ENCODE measurements around the gene DST.
A peak's percentile ranks its signal among the peaks of the same experiment; 100 is the strongest.
"Not testable (repeated sequence)": the region's sequence is repeated elsewhere in the genome, so short reads cannot be mapped to it uniquely, and the experiment has no call there.

The DST gene

GRCh38 chr6:56515081-56515905 lies 127.4 kb downstream of the DST start:
- no peak for DNase-seq (ENCODE audit: low spot score)

GRCh38 chr6:56514395-56514794 lies 128.3 kb downstream of the DST start:
- DNase-seq (ENCODE audit: low spot score) = no peak

GRCh38 chr6:56513631-56514030 lies 129.1 kb downstream of the DST start:
- DNase-seq (ENCODE audit: low spot score) = no peak

- no peak for DNase-seq (ENCODE audit: low spot score)
Observed at GRCh38 chr6:56511591-56511990, 131.1 kb downstream of the DST start.

- DNase-seq (ENCODE audit: low spot score) = peak; percentile 65
Observed at GRCh38 chr6:56510984-56511531, 131.6 kb downstream of the DST start.

- no peak for DNase-seq (ENCODE audit: low spot score)
Observed at GRCh38 chr6:56509031-56509430, 133.7 kb downstream of the DST start.

- DNase-seq (ENCODE audit: low spot score) = peak; percentile 71
Observed at GRCh38 chr6:56507517-56507916, 135.2 kb downstream of the DST start.

- DNase-seq (ENCODE audit: low spot score) = no peak
Observed at GRCh38 chr6:56505512-56506260, 137.0 kb downstream of the DST start.

- DNase-seq (ENCODE audit: low spot score) = no peak
Observed at GRCh38 chr6:56501993-56502392, 140.7 kb downstream of the DST start.

- DNase-seq (ENCODE audit: low spot score) = no peak
Observed at GRCh38 chr6:56499095-56499494, 143.6 kb downstream of the DST start.

GRCh38 chr6:56497691-56498090 lies 145.0 kb downstream of the DST start:
- no peak for DNase-seq (ENCODE audit: low spot score)

- no peak for DNase-seq (ENCODE audit: low spot score)
Observed at GRCh38 chr6:56497240-56497639, 145.4 kb downstream of the DST start.

GRCh38 chr6:56496650-56497049 lies 146.0 kb downstream of the DST start:
- not testable (repeated sequence) for DNase-seq (ENCODE audit: low spot score)

- no peak for DNase-seq (ENCODE audit: low spot score)
Observed at GRCh38 chr6:56495654-56496053, 147.0 kb downstream of the DST start.

GRCh38 chr6:56491606-56492328 lies 150.9 kb downstream of the DST start:
- no peak for DNase-seq (ENCODE audit: low spot score)

GRCh38 chr6:56490993-56491392 lies 151.7 kb downstream of the DST start:
- DNase-seq (ENCODE audit: low spot score) = no peak

GRCh38 chr6:56489559-56489958 lies 153.1 kb downstream of the DST start:
- no peak for DNase-seq (ENCODE audit: low spot score)

GRCh38 chr6:56488281-56488680 lies 154.4 kb downstream of the DST start:
- no peak for DNase-seq (ENCODE audit: low spot score)

GRCh38 chr6:56486681-56487080 lies 156.0 kb downstream of the DST start:
- DNase-seq (ENCODE audit: low spot score) = no peak

- no peak for DNase-seq (ENCODE audit: low spot score)
Observed at GRCh38 chr6:56484669-56485068, 158.0 kb downstream of the DST start.

GRCh38 chr6:56483929-56484328 lies 158.8 kb downstream of the DST start:
- no peak for DNase-seq (ENCODE audit: low spot score)

GRCh38 chr6:56482525-56482924 lies 160.2 kb downstream of the DST start:
- DNase-seq (ENCODE audit: low spot score) = no peak
